ENCODE measurements around the gene FIBCD1. TPM values are rescaled to one million over a fixed set of nuclear protein-coding genes. Genes with fewer than 3 reads are reported as not detected.

FIBCD1 gene
- not detected for total RNA-seq

DNA sequence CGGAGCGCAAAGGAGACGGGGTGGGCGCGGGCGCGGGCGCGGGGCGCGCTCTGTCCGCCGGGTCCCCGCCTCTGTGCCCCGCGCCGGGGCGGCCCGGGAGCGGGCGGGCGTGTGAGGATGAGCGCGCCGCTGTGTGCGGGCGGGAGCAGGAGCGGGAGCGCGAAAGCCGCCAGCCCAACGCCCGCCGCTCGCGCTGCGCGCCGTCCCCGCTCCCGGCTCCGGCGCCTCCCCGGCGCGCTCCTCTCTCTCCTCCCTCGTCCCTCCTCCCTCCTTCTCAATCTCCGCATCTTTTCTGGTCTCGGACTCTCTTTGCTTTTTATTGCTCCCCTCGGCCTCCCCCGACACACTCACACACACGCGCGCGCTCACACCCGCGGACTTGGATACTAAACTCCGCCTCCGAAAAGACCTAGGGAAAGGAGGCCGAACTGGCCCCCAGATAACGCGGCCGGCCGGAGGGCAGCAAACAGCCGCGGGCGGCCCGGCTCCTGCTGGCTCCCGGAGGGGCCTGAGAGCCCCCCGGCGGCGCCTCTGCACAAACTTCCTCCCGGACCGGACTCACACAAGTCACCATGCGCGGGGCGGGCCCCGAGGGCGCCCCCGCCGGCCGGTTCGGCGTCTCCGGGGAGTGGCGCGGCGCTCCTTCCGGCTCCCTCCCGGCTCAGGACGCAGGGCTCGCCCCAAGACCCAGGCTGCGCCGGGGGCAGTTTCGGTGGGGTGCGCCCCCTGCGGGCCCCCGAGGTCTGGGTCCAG, at the start of gene FIBCD1:
Gene FIBCD1 (minus strand): TSS at position 596 of the 753 bp plus-strand sequence. CDS start 640 bp downstream, outside the sequence.
- DNase-seq (ENCODE audit: low spot score) (no peak), ATAC-seq (no peak)
- no peaks in the 10 kb centered on the region for H3K9me3 Mint-ChIP-seq
- no peaks in the 10 kb centered on the region for H3K36me3 Mint-ChIP-seq
- peak within 1 kb of the TSS; percentile 4 for H3K4me3 Mint-ChIP-seq
- H3K27ac Mint-ChIP-seq = no peak within 1 kb of the TSS
- peaks cover 42 to 43% of the 10 kb centered on the region in 2 donors for H3K27me3 Mint-ChIP-seq
- peaks cover 0 to 11% of the 10 kb centered on the region in 2 donors for H3K4me1 Mint-ChIP-seq (ENCODE audit: low read depth in 2 of 2)

DNA sequence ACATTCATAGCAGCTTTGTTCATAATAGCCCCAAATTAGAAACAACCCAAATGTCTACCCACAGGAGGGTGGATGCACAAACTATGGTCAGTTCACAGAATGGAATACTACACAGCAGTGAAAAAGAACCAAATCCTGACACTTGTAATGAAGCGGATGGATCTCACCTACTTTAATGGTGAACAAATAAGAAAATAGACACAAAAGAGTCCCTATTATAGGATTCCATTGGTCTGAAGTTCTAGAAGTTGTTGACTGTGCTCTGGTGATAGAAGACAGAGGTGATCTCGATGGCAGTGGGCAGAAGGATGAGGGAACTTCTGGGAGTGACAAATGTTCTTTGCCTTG, 49.3 kb upstream of the FIBCD1 start:
- no peak for DNase-seq (ENCODE audit: low spot score)
- no peaks in the 10 kb centered on the region for H3K36me3 Mint-ChIP-seq
- no peak overlapping the region for H3K4me3 Mint-ChIP-seq
- H3K27ac Mint-ChIP-seq = no peak overlapping the region
- peaks cover 0 to 3% of the 10 kb centered on the region in 2 donors for H3K27me3 Mint-ChIP-seq
- ATAC-seq = no peak
- H3K9me3 Mint-ChIP-seq = no peaks in the 10 kb centered on the region
- H3K4me1 Mint-ChIP-seq (ENCODE audit: low read depth in 2 of 2) = no peaks in the 10 kb centered on the region

DNA sequence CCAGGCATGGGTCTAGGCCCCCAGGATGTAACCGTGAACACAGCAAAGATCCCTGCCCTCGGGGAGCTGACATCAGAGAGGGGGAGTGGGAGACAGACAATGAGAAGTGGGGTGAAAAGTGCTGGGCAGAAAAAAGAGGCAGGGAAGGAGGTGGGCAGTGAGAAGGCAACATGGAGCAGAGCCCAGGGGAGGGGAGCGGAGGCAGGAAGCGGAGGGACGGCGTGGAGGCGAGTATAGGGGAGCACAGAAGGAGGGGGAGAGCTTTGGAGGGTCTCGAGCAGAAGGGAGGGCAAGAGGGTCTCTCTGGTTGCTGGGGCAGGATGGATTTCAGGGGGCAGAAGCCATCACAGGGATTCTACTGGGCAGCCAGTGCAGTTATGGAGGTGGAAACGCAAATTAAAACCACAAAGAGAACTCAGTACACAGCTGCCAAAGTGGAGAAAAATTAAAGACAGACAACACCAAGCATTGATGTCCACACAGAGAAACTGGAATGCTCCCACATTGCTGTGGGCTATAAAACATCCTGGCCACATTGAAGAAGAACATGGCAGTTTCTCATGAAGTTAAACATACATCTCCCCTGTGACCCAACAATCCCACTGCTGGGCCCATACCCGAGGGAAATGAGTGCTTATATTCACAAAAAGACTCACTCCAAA, 48.8 kb upstream of the FIBCD1 start:
- ATAC-seq (no peak), DNase-seq (ENCODE audit: low spot score) (no peak)
- Mint-ChIP-seq H3K36me3 (no peaks in the 10 kb centered on the region), H3K27me3 (peaks cover 0 to 3% of the 10 kb centered on the region in 2 donors), H3K9me3 (no peaks in the 10 kb centered on the region), H3K4me3 (no peak overlapping the region), H3K27ac (no peak overlapping the region), H3K4me1 (ENCODE audit: low read depth in 2 of 2) (no peaks in the 10 kb centered on the region)

GRCh38 chr9:130987054-130987453, 48.0 kb upstream of the FIBCD1 start:
- ATAC-seq (no peak), DNase-seq (ENCODE audit: low spot score) (no peak)
- H3K36me3 Mint-ChIP-seq = no peaks in the 10 kb centered on the region
- H3K4me1 Mint-ChIP-seq (ENCODE audit: low read depth in 2 of 2) = no peaks in the 10 kb centered on the region
- H3K27me3 Mint-ChIP-seq = peaks cover 0 to 3% of the 10 kb centered on the region in 2 donors
- H3K4me3 Mint-ChIP-seq = no peak overlapping the region
- H3K9me3 Mint-ChIP-seq = no peaks in the 10 kb centered on the region
- no peak overlapping the region for H3K27ac Mint-ChIP-seq

DNA sequence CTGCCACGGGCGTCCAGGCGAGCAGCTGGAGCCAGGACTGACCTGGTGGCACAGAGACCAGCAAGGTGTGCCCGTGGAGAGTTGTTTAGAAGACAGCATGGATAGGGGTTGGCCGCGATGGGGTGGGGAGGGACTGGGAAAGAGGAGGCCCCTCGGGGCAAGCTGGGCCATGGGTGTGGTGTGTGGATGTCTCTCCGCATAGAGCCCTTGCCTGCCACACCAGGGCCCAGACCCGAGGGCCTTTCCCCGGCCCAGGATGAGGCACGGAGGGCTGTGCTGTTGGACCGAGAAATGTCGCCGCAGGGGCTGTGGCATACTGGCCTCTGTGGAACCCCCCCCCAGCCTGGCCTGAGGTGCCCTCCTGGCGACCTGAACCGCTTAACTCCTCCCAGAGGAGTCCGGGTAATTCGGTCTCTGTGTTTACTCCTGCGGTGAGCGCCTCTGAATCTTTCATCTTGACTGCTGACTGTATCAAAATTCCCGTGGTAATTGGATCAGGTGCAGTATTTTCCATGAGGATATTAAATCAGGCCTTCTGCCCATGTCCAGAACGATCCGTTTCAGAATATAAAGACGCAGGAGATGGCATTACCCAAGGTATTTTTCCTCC, 47.4 kb upstream of the FIBCD1 start:
- ATAC-seq (no peak), DNase-seq (ENCODE audit: low spot score) (no peak)
- H3K27ac Mint-ChIP-seq = no peak overlapping the region
- no peaks in the 10 kb centered on the region for H3K36me3 Mint-ChIP-seq
- no peaks in the 10 kb centered on the region for H3K9me3 Mint-ChIP-seq
- H3K27me3 Mint-ChIP-seq = peaks cover 0 to 3% of the 10 kb centered on the region in 2 donors
- H3K4me3 Mint-ChIP-seq = no peak overlapping the region
- H3K4me1 Mint-ChIP-seq (ENCODE audit: low read depth in 2 of 2) = no peaks in the 10 kb centered on the region

DNA sequence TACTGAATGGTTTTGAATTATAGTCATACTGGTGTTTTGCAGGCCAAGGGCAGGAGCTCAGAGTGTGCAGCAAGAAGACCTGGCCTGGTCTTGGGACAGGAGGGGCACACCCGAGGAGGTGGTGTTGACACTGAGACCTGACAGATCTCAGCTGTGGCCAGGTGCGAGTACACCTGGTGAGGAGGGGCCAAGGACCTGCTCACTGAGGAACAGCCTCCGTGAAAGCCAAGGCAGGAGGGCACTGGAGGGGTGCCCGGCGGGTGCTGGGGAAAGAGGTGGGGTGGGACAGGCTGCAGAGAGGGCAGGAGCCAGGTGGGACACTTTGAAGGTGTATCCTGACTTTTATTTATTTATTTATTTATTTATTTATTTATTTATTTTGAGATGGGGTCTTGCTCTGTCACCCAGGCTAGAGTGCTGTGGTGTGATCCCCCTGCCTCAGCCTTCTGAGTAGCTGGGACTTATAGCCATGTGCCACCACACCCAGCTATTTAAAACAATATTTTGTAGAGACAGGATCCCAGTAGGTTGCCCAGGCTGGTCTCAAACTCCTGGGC, 46.6 kb upstream of the FIBCD1 start:
- no peak for ATAC-seq
- H3K4me1 Mint-ChIP-seq (ENCODE audit: low read depth in 2 of 2) = no peaks in the 10 kb centered on the region
- H3K36me3 Mint-ChIP-seq = no peaks in the 10 kb centered on the region
- no peak overlapping the region for H3K27ac Mint-ChIP-seq
- DNase-seq (ENCODE audit: low spot score) = no peak
- H3K9me3 Mint-ChIP-seq = no peaks in the 10 kb centered on the region
- peaks cover 0 to 3% of the 10 kb centered on the region in 2 donors for H3K27me3 Mint-ChIP-seq
- no peak overlapping the region for H3K4me3 Mint-ChIP-seq

- ATAC-seq (no peak), DNase-seq (ENCODE audit: low spot score) (no peak)
- peaks cover 5% of the 10 kb centered on the region in 2 donors for H3K27me3 Mint-ChIP-seq
- H3K4me1 Mint-ChIP-seq (ENCODE audit: low read depth in 2 of 2) = no peaks in the 10 kb centered on the region
- no peaks in the 10 kb centered on the region for H3K9me3 Mint-ChIP-seq
- no peaks in the 10 kb centered on the region for H3K36me3 Mint-ChIP-seq
- no peak overlapping the region for H3K4me3 Mint-ChIP-seq
- H3K27ac Mint-ChIP-seq = no peak overlapping the region
Observed at GRCh38 chr9:130985029-130985428, 46.0 kb upstream of the FIBCD1 start.

DNA sequence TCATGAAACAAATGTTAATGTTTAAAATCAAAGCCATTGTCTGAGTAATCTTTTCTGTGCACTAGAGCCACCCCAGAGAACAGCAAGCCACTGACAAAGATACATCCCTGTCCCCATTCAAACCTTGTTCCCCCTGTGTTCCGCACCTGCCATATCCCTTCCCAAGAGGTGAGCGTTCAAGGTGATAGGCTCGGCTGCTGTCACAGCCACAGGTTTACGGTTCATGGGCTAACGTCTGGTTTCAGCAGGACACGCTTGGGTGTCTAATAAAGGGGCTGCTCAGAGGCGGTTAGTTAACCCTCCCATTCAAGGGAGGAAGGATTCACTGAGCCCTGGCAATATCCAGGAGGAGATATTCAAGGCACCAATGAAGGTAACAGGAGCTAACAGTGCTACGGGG, 45.5 kb upstream of the FIBCD1 start:
- DNase-seq (ENCODE audit: low spot score) (no peak), ATAC-seq (no peak)
- Mint-ChIP-seq H3K4me1 (ENCODE audit: low read depth in 2 of 2) (no peaks in the 10 kb centered on the region), H3K9me3 (no peaks in the 10 kb centered on the region), H3K4me3 (no peak overlapping the region), H3K27ac (no peak overlapping the region), H3K27me3 (peaks cover 5 to 7% of the 10 kb centered on the region in 2 donors), H3K36me3 (no peaks in the 10 kb centered on the region)

DNA sequence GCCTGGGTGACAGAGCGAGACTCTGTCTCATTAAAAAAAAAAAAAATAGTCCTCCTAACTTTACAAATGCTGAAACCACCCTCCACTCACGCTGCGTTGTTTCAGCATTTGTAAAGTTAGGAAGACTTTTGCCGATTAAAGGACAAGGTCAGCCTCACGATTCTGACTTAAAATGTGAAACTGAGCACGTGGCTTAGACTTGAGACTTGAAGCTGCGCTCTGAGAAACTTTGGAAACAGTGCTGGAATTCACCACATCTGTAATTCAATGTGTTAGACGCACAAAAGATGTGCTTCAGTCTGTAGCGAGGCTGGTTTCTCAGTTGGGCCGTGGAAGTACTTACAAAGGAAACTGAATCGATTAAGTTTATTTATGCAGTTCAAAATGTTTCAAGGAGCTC, 44.9 kb upstream of the FIBCD1 start:
- no peak for ATAC-seq

DNA sequence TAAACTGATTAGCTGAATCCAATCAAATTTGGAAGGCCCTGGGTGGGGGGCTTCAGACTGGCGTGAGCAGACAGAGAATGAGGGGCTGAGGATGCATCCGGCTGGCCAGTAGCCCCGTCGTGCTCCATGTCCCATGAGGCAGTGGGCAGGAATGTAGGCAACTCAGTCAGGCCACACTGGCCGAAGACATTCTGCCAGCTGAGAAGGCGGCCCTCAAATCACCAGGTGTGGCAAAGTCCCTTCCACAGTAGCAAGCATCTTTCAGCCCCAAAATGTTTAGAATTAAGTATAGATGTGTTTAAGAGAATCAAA, 44.3 kb upstream of the FIBCD1 start:
- ATAC-seq (no peak), DNase-seq (ENCODE audit: low spot score) (no peak)
- Mint-ChIP-seq H3K27ac (no peak overlapping the region), H3K4me1 (ENCODE audit: low read depth in 2 of 2) (no peaks in the 10 kb centered on the region), H3K36me3 (no peaks in the 10 kb centered on the region), H3K27me3 (peaks cover 5 to 7% of the 10 kb centered on the region in 2 donors), H3K4me3 (no peak overlapping the region), H3K9me3 (no peaks in the 10 kb centered on the region)

More for the DNA sequence above, 44.9 kb upstream of the FIBCD1 start:
- DNase-seq (ENCODE audit: low spot score) = no peak
- Mint-ChIP-seq H3K4me3 (no peak overlapping the region), H3K36me3 (no peaks in the 10 kb centered on the region), H3K9me3 (no peaks in the 10 kb centered on the region), H3K27me3 (peaks cover 5 to 7% of the 10 kb centered on the region in 2 donors), H3K4me1 (ENCODE audit: low read depth in 2 of 2) (no peaks in the 10 kb centered on the region), H3K27ac (no peak overlapping the region)

GRCh38 chr9:130982636-130983358, 43.8 kb upstream of the FIBCD1 start:
- DNase-seq (ENCODE audit: low spot score) (no peak), ATAC-seq (peak in 1 of 2 donors; percentile 2)
- no peaks in the 10 kb centered on the region for H3K9me3 Mint-ChIP-seq
- H3K36me3 Mint-ChIP-seq = no peaks in the 10 kb centered on the region
- H3K27ac Mint-ChIP-seq = no peak overlapping the region
- peaks cover 5 to 7% of the 10 kb centered on the region in 2 donors for H3K27me3 Mint-ChIP-seq
- H3K4me1 Mint-ChIP-seq (ENCODE audit: low read depth in 2 of 2) = no peaks in the 10 kb centered on the region
- no peak overlapping the region for H3K4me3 Mint-ChIP-seq

DNA sequence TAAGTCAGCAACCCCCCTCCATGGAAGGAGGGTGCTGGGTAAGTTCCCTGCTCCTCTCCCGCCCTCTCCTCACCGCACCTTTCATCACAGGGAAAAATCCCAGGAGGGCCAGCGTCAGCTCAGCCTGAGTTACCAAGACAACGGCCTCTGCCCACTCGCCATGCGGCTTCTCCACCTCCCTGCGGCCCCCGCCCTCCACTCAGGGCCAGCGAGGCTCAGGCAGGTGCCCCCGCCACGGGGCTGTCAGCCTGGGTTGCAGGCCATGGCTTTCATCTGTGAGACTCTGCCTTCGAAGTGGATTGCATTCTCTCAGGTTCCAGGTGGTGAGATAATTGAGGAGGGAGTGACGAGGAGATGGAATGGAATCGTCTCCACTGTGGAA, 42.7 kb upstream of the FIBCD1 start:
- no peak for DNase-seq (ENCODE audit: low spot score)
- no peak overlapping the region for H3K27ac Mint-ChIP-seq
- peaks cover 4 to 7% of the 10 kb centered on the region in 2 donors for H3K27me3 Mint-ChIP-seq
- no peak for ATAC-seq
- no peaks in the 10 kb centered on the region for H3K4me1 Mint-ChIP-seq (ENCODE audit: low read depth in 2 of 2)
- H3K36me3 Mint-ChIP-seq = no peaks in the 10 kb centered on the region
- H3K9me3 Mint-ChIP-seq = no peaks in the 10 kb centered on the region
- no peak overlapping the region for H3K4me3 Mint-ChIP-seq

- ATAC-seq = no peak
- Mint-ChIP-seq H3K27me3 (peaks cover 3 to 7% of the 10 kb centered on the region in 2 donors), H3K4me3 (no peak overlapping the region), H3K27ac (no peak overlapping the region), H3K9me3 (no peaks in the 10 kb centered on the region), H3K4me1 (ENCODE audit: low read depth in 2 of 2) (no peaks in the 10 kb centered on the region), H3K36me3 (no peaks in the 10 kb centered on the region)
- no peak for DNase-seq (ENCODE audit: low spot score)
Observed at GRCh38 chr9:130981002-130981755, 42.1 kb upstream of the FIBCD1 start.

Data from natural killer cell treated with Interleukin-12 subunit alpha and Interleukin-12 subunit beta and Interleukin-15 and Interleukin-18, amount 100 ng/mL, for 72 hours (primary cell).